SIG-M5 treated with dmso at 0.1 percent for 504 hours (cell line): ENCODE measurements around the gene KATNB1.
"Not testable (repeated sequence)": the region's sequence is repeated elsewhere in the genome, so short reads cannot be mapped to it uniquely, and the experiment has no call there.

Experiments used
- DNase-seq: peaks from one replicate; lab custom pipeline; 2025; ENCODE audit not compliant: unreplicated experiment; lab: John Stamatoyannopoulos, UW

KATNB1 gene

GRCh38 chr16:57769541-57770145 is 34.1 kb downstream of the KATNB1 start:
- no peak for DNase-seq

- DNase-seq = no peak
Measured at GRCh38 chr16:57770361-57770760, 34.8 kb downstream of the KATNB1 start.

DNA sequence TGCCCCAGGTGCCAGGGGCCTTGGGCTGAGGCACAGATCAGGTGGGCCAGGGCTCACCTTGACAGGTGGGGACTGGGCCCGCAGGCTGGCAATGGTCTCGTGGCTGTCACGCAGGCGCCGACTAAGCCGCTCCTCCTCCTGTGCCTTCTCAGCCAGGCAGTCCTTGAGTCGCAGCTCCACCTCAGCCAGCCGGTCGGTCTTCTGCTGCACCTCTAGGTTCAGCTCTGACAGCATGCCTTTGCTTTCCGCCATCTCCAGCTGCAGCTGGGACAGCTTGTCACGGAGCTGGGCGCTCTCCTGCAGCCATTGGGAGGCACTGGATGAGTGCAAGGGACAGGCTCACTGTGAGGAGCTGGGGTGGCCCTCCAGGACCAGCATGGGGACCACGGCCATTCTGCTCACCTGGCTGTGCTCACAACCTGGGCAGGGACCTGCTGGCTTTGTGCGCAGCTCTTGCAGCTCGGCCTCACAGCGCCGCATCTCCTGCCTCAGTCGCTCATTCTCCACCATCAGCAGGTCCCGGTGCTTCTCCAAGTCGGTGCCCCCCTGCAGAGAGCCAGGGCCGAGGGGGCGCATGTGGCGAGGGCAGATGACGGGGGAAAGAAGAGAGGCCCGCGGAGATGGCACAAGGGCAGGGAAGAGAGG is 35.7 kb downstream of the KATNB1 start:
- DNase-seq = no peak

- DNase-seq = no peak
Measured at GRCh38 chr16:57773019-57773418, 37.4 kb downstream of the KATNB1 start.

- DNase-seq = no peak
Measured at GRCh38 chr16:57773655-57774295, 38.2 kb downstream of the KATNB1 start.

DNA sequence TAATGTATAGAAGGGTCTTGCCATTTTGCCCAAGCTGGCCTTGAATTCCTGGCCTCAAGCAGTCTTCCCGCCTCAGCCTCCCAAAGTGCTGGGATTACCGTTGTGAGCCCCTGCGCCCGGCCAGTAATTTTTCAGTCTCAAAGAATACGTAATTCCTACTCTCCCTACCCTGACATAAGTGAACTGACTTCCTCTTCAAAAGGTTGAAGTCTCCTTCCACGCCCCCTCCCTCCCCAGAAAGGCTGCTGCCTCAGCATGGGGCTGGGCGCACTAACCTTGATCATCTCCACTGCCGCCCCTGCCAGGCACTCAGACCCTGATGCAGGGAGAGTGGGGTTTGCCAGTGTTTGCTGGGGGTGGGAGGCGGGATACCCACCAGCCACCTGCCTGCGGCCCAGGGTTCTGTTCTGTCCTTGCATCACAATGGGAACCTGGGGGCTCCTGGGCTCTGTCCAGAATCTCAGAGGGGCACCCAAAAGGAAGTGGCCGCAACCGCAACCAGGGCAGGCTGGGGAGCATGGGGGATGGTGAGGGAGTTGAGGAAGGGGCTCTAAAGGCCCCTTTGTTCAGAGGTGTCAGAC is 39.2 kb downstream of the KATNB1 start:
- no peak for DNase-seq

DNA sequence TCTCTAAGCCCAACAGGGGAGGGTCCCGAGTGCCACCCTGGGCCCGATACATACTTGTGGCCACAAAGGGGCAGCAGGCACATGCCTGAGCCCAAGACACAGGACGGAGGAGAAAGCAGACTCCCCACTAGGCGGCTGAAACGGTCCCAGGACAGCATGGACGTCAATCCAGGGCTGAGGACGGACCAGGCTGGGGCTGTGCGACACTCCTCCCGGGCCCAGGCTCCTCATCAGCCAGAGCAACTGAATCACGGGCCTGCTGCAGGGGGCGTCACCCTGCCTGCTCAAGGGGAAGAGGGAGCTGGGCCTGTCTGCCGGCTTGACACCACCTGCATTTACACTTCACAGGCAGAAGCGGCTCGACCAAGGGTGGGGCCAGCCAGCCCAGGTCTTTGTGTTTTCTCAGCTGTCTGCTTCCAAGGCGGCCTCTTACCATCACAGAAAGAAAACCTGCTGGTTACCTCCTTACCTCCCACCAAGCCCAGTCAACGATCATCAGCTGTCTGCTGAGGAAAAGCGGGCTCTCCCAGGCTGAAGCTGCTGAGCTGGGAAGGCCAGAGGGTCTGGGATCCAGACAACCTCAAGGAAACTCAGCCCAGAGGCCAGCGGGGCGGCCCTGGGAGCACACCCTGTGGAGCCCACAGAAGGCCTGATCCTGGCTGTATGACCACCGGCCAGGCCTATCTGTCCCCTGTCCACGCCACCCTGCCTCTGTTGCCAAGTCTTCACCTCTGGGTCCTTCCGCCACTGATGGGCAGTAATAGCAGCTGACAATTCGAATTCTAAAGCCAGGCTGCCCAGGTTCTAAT is 40.3 kb downstream of the KATNB1 start:
- no peak for DNase-seq

GRCh38 chr16:57778658-57779057 is 43.1 kb downstream of the KATNB1 start:
- no peak for DNase-seq

- DNase-seq = not testable (repeated sequence)
Measured at GRCh38 chr16:57779836-57780235, 44.3 kb downstream of the KATNB1 start.

GRCh38 chr16:57781349-57781740 is 45.8 kb downstream of the KATNB1 start:
- no peak for DNase-seq

- DNase-seq = no peak
Measured at GRCh38 chr16:57781741-57782606, 46.4 kb downstream of the KATNB1 start.

DNA sequence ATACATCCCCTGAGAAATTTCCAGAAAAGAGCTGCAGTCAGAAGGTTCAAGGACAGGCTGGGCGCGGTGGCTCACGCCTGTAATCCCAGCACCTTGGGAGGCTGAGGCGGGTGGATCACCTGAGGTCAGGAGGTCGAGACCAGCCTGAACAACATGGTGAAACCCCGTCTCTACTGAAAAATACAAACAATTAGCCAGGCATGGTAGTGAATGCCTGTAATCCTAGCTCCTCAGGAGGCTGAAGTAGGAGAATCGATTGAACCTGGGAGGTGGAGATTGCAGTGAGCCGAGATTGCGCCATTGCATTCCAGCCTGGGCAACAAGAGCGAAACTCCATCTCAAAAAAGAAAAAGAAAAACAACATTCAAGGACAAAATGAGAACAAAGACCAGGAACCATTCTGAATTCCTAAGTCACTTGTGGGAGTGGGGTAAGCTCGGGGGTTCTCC is 47.1 kb downstream of the KATNB1 start:
- not testable (repeated sequence) for DNase-seq

DNA sequence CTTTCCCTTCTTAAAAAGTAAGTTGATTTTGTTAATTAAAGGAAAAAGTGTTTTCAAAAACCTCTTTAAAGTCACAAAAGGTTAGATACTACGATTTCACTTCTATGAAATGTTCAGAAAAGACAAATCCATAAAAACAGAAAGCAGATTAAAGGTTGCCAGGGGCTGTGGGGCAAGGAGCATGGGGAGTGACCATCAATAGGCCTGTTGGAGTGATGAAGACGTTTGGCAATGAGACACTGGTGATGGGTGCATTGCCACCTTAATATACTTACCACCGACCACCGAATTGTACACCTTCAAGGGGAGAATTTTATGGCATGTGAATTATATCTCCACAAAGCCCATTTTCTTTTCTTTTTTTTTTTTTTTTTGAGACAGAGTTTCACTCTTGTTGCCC is 47.5 kb downstream of the KATNB1 start:
- no peak for DNase-seq

GRCh38 chr16:57783883-57784282 is 48.3 kb downstream of the KATNB1 start:
- no peak for DNase-seq

DNA sequence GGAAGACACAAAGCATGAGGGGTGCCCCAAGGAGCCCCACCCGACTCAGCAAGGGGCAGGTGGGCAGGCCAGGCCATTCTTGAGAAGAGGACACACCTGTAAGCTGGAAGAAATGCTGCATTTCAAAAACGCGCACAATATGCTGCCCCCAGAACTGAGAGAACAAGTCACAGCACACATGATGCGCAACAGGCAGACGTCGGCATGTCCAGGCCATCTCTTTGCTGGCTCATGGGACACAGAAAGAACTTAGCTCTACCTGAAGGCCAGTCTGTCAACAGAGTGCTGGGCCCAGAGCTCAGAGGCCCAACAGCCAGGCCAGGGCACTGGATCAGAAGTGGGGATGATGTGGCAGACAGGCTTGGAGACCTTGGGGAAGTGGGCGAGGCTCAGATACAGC is 48.8 kb downstream of the KATNB1 start:
- no peak for DNase-seq

DNA sequence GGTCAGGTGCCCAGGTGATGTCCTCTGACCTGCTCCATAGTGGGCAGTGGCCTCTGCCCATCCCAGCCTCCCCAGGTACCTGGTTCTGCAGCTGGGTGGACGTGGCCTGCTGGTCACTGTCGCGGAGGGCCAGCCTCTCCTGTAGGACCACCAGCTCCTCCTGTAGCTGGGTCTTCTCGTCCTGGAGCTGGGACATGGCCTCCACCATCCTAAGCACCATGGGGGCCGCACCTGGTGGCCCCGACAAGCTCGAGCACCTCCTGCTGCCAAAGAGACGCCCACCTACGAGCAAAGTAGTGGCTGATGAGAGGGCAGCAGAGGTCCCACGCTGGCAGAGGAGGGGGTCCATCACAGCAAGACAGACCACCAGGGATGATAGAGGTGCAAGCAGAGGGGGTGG is 49.8 kb downstream of the KATNB1 start:
- DNase-seq = no peak

DNA sequence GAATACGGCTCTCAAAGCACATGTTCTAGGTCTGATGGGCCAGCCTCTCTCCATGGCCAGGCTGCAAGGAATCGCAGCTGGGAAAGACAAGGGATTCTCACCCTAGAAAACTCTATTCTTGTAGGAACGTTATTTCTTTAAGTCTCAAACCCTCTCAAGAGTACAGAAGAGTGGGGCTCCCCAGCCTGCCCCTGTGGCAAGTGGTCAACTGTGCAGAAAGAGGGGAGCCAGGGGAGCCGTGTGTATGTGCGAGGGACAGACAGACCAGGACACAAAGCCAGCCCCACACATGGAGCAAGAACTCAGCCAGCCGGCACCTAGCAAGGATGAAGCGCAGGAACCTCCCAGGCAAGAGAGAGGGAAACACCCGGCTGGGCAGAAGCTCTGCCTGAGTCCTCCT is 50.4 kb downstream of the KATNB1 start:
- no peak for DNase-seq

- no peak for DNase-seq
Measured at GRCh38 chr16:57786632-57787518, 51.3 kb downstream of the KATNB1 start.

GRCh38 chr16:57787519-57787905 is 51.9 kb downstream of the KATNB1 start:
- DNase-seq = no peak
